Heart left ventricle (tissue), 16 donors: ENCODE measurements around the gene TTC24. TPM values are rescaled to one million over a fixed set of nuclear protein-coding genes. Genes with fewer than 3 reads are reported as not detected.

Experiments used
- ATAC-seq, 4 donors: fragments of 200-7000 bp; cut with Tn5 transposase; one replicate each; pipeline ENCODE4 v1.9.1; 2020 to 2022; ENCODE audit warnings: moderate library complexity in 4 of 4, mild to moderate bottlenecking in 3 of 4, moderate number of reproducible peaks in 1 of 4
- DNase-seq, 5 donors: peaks; one replicate each; pipeline ENCODE4 v3.0.0-alpha.2; 2020
- H3K27ac ChIP-seq, 12 donors: fragments of 200-600 bp; sonication (generic) in 4 of 12; one replicate each; pipeline versions ENCODE4 v1.5.0 to v1.8.0; 2016 to 2022; ENCODE audit warnings: mild to moderate bottlenecking in 2 of 12
- H3K27me3 ChIP-seq, 9 donors: fragments of 200-600 bp; sonication (generic) in 2 of 9; one replicate each; pipeline versions ENCODE4 v1.5.1 to v1.8.0; 2016 to 2022; ENCODE audit warnings: mild to moderate bottlenecking in 3 of 9
- H3K36me3 ChIP-seq, 9 donors: fragments of 200-600 bp; sonication (generic) in 2 of 9; one replicate each; pipeline versions ENCODE4 v1.5.0 to v1.8.0; 2018 to 2022; ENCODE audit warnings: mild to moderate bottlenecking in 2 of 9
- H3K4me1 ChIP-seq, 12 donors: fragments of 200-600 bp; sonication (generic) in 4 of 12; one replicate each; pipeline versions ENCODE4 v1.5.0 to v1.8.0; 2016 to 2022; ENCODE audit warnings: mild to moderate bottlenecking in 3 of 12
- H3K4me3 ChIP-seq, 12 donors: fragments of 200-600 bp; sonication (generic) in 4 of 12; one replicate each; pipeline versions ENCODE4 v1.5.0 to v1.8.0; 2017 to 2022; ENCODE audit warnings: mild to moderate bottlenecking in 9 of 12, moderate library complexity in 4 of 12
- H3K9me3 ChIP-seq, 12 donors: fragments of 200-600 bp; sonication (generic) in 4 of 12; one replicate each; pipeline versions ENCODE4 v1.5.0 to v1.8.0; 2016 to 2022; ENCODE audit warnings: mild to moderate bottlenecking in 1 of 12
- CTCF ChIP-seq, 12 donors: fragments of 200-600 bp; sonication (generic) in 4 of 12; IDR thresholded peaks; one replicate each; pipeline versions ENCODE4 v1.5.0 to v1.8.0; 2018 to 2022; ENCODE audit warnings: antibody characterized with exemption in 12 of 12, mild to moderate bottlenecking in 5 of 12
- POLR2A ChIP-seq, 2 donors: fragments of 450-650 bp; IDR thresholded peaks; one replicate each; pipeline ENCODE4 v1.6.1; 2017; ENCODE audit warnings: antibody characterized with exemption in 2 of 2, mild to moderate bottlenecking in 2 of 2, moderate library complexity in 2 of 2
- WGBS, 4 donors: extraction: QIAGEN DNeasy Blood & Tissue Kit in 2 of 4; methylation state at CpG; one replicate each; pipeline versions ENCODE4 v1.1.5 to v1.1.7; 2013 to 2018; 5-methylcytosine and 5-hydroxymethylcytosine counted together
- intact Hi-C, 10 donors: fragments of 100-400 bp; cut with DNase I; formaldehyde crosslinking; loops; one replicate each; pipeline versions ENCODE4 v1.11.1 to v1.14.2; 2022
- polyA plus RNA-seq, 2 donors: library from polyadenylated mRNA; stranded (reverse); fragments of 200-250 nt; gene quantifications; one replicate each; pipeline ENCODE4 v1.2.3, GENCODE V29; 2013
- total RNA-seq, 9 donors: library from RNA; depleted of rRNA in 2 of 9; stranded (reverse); fragments of >200 nt in 2 of 9; fragmentation: NEBNext Ultra II Directional in 3 of 9; extraction: Animal tissue kit (Norgen Biotek cat#: 25700) in 3 of 9; gene quantifications; one replicate each; pipeline versions ENCODE4 v1.1.0 to v1.2.4, GENCODE V29; 2016 to 2023
- donor health status: ischemic (EF 13 %, LVEDD 7.1; RV severe dilation, severe dysfunction).
- donor health status: healthy with polysubstance abuse.
- donor health status: DM: no; HTN: yes; CAD: no.
- donor health status: DM: no; HTN: no; CAD: no.
- donor health status: ischemic (EF 25% LVEDD 6.9; RV normal size, moderate dysfunction).
- donor health status: ischemic (EF 25% LVEDD 5.7; RV mildly dilated, moderate dysfunction).
- donor health status: healthy.
- donor health status: DM: yes; HTN: yes; CAD: no.
- donor health status: ischemic (EF 35%, LVEDD 5.7; RV mildly dilated, moderate dysfunction).
- donor health status: nonischemic (EF 11% LVEDD 7.7; RV severe dilation, severe dysfunction).
- donor health status: DM: yes; HTN: yes; CAD: no.
- donor health status: PGD.
- donor health status: ischemic (EF 29% LVEDD 5.4; RV normal size, mild dysfunction).
- donor health status: nonischemic (EF 23%, LVEDD 6.1; RV moderate dilation, normal function).

TTC24 gene
- total and polyA plus RNA-seq, 11 donors, result 0.19 TPM; not detected in 10

DNA sequence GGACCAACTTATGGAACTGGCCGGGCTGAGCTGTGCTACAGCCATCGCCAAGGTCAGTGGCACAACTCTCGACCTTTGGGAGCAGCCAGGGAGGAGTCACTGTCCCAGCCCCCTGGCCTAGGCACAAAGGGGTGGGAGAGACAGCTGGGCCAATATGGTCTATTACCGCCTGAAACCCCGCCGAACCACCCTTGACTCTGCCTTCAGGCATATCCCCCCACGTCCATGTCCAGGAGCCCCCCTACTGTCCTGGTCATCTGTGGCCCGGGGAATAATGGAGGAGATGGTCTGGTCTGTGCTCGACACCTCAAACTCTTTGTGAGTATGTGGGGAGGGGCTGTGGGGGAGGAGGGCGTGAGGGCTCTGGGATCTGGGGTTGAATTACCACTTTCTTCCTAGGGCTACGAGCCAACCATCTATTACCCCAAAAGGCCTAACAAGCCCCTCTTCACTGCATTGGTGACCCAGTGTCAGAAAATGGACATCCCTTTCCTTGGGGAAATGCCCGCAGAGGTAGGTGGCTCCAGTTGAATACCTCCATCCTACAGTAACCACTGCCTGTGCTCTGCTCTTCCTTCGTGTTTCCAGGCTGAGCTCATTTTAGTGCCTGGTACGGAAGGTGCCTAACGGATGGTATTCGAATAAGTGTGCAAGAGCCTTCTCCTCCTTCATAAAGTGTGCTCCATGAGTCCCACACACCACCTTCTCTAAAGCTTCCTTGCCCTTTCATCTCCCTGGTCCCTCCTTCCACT lies 12.8 kb downstream of the TTC24 start:
- intact Hi-C loops, result loop anchor here in 4 of 10 donors (5.0 kb wide), 4 partner anchors 85 to 135 kb away; partner anchors contain the start of gene MEF2D (in 1 of the 4)
- peak overlapping the region; percentile 75 to 97 (median 89) for H3K4me3 ChIP-seq
- WGBS, 4 donors, result 51 to 57% (median 55%) methylated on average over 15 to 16 of the region's 16 CpGs
- no peak for TF ChIP-seq CTCF (IDR thresholded peaks at IDR 0.05)
- TF ChIP-seq POLR2A (IDR thresholded peaks at IDR 0.05), result no peak
- no peaks in the 10 kb centered on the region for H3K9me3 ChIP-seq
- ATAC-seq (peak in 1 of 4 donors; percentile 22), DNase-seq (no peak)
- H3K4me1 ChIP-seq, result peaks cover 0 to 17% (median 12%) of the 10 kb centered on the region in 12 donors
- peak overlapping the region; percentile 76 to 94 (median 86) for H3K27ac ChIP-seq
- peaks cover 0 to 44% (median 34%) of the 10 kb centered on the region in 9 donors for H3K36me3 ChIP-seq
- no peaks in the 10 kb centered on the region for H3K27me3 ChIP-seq

DNA sequence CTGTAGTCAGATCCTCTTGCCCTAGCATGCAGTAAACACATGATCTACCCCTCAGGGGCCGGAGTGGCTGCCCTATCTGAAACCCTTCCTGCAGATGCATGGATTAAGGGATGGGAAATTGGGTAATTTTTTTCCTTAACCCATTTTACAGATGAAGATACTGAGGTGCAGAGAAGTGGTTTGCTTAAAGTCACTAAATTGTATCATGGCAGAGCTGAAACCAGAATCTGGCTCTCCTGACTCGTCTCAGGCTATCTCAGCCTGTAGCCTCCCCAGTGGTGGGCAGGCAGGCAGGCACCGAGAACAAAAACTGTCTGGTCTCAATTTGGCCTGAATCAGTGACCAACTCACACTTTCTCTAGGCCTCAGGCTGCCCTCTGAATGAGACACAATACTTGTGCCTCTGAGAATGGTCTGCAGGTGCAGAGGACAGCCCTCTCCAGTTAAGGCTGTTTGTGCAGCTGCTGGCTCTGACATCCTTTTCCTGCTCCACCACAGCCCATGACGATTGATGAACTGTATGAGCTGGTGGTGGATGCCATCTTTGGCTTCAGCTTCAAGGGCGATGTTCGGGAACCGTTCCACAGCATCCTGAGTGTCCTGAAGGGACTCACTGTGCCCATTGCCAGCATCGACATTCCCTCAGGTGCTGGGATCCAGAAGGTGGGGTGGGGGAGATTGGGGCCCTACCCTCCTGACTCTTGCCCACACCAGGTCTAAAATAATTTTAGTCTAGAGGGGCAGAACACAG lies 13.6 kb downstream of the TTC24 start:
- ATAC-seq (no peak), DNase-seq (no peak)
- no peaks in the 10 kb centered on the region for H3K9me3 ChIP-seq
- TF ChIP-seq POLR2A (IDR thresholded peaks at IDR 0.05), result no peak
- intact Hi-C loops, result loop anchor here in 4 of 10 donors (5.0 kb wide), 4 partner anchors 86 to 136 kb away; partner anchors contain the start of gene MEF2D (in 1 of the 4)
- peaks cover 0 to 52% (median 40%) of the 10 kb centered on the region in 9 donors for H3K36me3 ChIP-seq
- H3K27ac ChIP-seq, result peak overlapping the region in 1 of 12 donors; percentile 92
- no peak overlapping the region for H3K4me3 ChIP-seq
- 84 to 89% (median 86%) methylated on average over 4 to 8 of the region's 8 CpGs for WGBS, 4 donors
- peaks cover 0 to 17% (median 12%) of the 10 kb centered on the region in 12 donors for H3K4me1 ChIP-seq
- no peaks in the 10 kb centered on the region for H3K27me3 ChIP-seq

- Histone ChIP-seq H3K4me3 (no peak overlapping the region), H3K36me3 (peaks cover 0 to 57% (median 45%) of the 10 kb centered on the region in 9 donors), H3K27ac (no peak overlapping the region), H3K27me3 (no peaks in the 10 kb centered on the region), H3K9me3 (no peaks in the 10 kb centered on the region), H3K4me1 (peaks cover 0 to 17% (median 12%) of the 10 kb centered on the region in 12 donors)
- ATAC-seq, result no peak
- WGBS, 4 donors, result 89 to 92% (median 90%) methylated on average over 8 of the region's 8 CpGs
- intact Hi-C loops, result loop anchor here in 4 of 10 donors (5.0 kb wide), 4 partner anchors 86 to 136 kb away; partner anchors contain the start of gene MEF2D (in 1 of the 4)
- TF ChIP-seq CTCF (IDR thresholded peaks at IDR 0.05), result no peak
- TF ChIP-seq POLR2A (IDR thresholded peaks at IDR 0.05), result no peak
- DNase-seq, result no peak
These were observed 14.1 kb downstream of the TTC24 start for GRCh38 chr1:156593661-156593989.

DNA sequence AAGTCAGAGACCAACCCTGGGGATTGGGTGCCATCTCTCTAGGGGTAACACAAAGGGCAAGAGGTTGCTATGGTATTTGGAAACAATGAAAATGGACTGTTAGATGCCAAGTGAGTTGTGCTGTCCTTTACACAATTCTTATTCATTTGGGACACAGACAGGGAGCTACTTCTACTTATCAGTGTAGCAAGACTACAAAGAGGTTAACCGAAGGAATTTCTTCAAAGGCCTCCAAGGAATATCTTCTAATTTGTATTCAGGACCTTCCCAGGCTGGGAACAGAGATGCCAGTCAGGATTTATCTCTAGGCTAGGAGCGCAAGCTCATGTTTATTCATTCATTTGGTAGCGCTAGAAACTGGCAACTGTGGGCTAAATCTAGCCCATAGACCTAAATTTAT lies 14.7 kb downstream of the TTC24 start:
- no peaks in the 10 kb centered on the region for H3K9me3 ChIP-seq
- H3K36me3 ChIP-seq, result peaks cover 0 to 62% (median 47%) of the 10 kb centered on the region in 9 donors
- no peak for TF ChIP-seq CTCF (IDR thresholded peaks at IDR 0.05)
- no peak for TF ChIP-seq POLR2A (IDR thresholded peaks at IDR 0.05)
- intact Hi-C loops, result loop anchor here in 4 of 10 donors (5.0 kb wide), 4 partner anchors 87 to 137 kb away; partner anchors contain the start of gene MEF2D (in 1 of the 4)
- no peaks in the 10 kb centered on the region for H3K27me3 ChIP-seq
- H3K4me1 ChIP-seq, result peaks cover 0 to 17% (median 12%) of the 10 kb centered on the region in 12 donors
- DNase-seq, result no peak
- no peak overlapping the region for H3K4me3 ChIP-seq
- ATAC-seq, result no peak
- 76 to 84% (median 80%) methylated on average over 3 of the region's 3 CpGs for WGBS, 4 donors
- no peak overlapping the region for H3K27ac ChIP-seq
